NCI-H748 treated with DMSO at 0.1 percent for 48 hours (cell line): ENCODE results near the gene ATXN10.

Experiments used
- DNase-seq: peaks from one replicate; lab custom pipeline; 2025; lab: John Stamatoyannopoulos, UW

ATXN10 gene

DNA sequence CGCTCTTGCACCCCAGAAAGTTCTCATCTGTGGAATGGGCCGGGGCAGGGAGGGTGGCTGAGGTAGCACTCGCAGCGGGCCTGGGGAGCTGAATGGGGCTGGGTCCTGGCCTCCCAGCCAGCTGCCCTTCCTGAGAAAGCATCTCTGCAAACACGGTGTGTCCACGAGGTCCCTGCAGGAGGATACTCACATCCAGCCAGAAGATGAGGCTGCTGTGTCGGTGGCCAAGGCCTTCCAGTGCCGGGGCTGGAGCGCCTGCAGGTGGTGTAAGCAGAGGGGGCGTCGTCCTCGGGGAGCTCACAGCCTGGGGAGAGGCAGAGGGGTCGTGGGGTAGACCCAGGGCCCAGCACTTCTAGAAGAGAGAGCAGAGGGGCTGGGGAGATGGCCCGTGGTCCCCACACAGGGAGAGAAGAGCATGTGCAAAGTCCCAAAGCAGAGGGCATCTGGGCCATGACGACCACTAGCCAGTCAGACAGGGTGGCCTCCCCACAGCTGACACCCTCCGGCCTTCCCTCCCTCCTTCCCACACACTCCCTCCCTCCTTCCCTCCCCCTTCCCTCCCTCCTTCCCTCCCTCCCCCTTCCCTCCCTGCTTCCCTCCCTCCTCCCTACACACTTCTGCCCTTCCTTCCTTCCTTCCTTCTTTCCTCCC, 207.4 kb downstream of the ATXN10 start:
- no peak for DNase-seq

DNA sequence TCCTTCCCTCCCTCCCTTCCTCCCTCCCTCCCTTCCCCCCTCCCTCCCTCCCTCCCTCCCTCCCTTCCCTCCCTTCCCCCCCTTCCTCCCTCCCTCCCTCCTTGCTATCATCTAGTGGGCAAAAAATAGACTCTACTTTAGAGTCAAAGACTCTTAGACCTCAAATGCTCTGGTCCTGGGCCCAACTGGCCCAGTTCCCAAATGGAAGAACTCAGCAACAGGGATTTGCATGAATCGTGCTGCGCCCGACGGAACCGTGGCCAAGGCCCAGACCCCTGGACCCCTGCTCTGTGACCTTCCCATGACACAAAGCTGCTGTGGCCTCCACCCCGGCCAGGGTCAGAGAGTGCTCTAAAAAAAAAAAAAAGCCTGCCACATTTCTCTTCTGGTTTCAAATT, 207.9 kb downstream of the ATXN10 start:
- no peak for DNase-seq

DNA sequence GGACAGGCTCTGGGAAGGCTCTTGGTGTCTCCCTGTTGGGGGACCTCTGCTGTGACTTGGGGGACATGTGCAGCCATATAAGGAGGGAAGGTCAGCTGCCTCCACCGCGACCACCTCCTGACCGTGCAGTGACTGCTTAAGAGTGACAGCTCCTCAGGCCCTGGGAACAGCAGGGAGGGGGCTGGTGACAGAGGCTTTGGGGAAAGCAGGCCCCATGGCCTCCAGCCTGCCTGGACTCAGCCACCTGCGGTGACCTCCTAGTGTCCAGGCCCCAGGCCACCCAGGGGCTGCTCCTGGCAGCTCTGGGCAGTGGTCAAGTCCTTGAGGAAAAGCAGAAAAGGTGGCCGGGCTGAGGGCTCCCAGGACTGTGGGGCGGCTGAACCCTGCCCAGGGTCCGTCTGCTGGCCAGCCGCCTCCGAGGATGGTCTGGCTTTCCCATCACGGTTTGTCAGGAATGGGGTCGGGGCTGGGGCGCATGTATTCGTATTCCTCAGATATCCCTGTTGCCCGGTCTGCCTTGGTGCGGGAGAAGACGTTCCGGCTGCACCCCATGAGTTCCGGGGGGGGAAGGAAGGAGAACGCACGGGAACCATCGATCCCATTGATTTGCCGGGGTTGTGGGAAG, 208.6 kb downstream of the ATXN10 start:
- no peak for DNase-seq

DNA sequence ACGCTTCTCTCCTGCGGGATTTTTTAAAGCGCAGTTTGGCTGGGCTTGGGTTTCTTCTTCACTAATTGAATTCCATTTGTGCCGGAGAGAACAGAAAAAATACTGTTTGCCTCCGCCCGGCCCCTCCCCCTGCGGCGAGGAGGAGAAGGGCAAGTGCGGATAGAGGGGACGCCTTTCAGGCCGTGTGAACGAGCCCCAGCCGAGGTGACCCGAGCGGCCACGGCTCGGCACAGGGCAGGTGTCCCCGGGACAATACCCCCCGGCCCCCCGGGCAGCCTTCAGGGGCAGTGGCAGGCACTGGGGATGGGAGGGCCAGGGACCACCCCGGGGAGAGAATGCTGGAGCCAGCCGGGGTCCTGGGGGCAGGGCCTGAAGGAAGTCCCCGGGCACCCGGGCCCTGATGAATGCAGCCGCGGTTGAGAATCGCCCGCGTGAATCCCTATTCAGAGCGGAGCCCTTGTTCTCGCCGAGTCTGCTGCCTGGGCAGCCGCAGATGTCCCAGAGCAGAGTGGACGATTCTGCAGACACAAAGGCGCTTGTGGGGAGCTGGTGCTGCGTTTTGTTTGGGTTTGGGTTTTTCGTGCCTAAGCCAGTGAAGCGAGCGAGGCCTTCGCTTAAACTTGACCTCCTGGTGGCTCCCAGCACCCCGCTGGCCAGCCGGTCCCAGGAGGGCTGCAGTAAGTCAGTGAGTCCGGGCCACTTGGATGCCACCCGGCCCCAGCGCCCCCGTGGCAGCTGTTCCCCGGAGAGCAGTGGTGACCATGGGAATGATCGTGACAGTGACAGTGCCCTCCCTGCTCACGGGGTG, 209.3 kb downstream of the ATXN10 start:
- DNase-seq = no peak

DNA sequence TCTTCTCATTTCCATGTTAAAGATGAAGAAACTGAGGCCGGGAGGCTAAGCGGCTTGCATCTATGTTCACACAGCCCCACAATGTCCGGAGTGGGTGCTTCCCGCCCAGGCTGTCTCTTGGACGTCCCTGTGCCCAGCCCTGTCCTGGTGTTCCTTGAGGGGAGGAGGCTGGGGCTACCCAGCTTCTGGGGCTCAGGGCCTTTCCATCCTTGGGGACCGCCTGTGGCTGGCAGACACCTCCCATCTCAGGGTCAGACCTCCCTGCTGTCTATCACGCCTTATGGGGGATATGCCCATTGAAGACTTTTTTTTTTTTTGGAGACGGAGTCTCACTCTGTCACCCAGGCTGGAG, 209.9 kb downstream of the ATXN10 start:
- no peak for DNase-seq

DNA sequence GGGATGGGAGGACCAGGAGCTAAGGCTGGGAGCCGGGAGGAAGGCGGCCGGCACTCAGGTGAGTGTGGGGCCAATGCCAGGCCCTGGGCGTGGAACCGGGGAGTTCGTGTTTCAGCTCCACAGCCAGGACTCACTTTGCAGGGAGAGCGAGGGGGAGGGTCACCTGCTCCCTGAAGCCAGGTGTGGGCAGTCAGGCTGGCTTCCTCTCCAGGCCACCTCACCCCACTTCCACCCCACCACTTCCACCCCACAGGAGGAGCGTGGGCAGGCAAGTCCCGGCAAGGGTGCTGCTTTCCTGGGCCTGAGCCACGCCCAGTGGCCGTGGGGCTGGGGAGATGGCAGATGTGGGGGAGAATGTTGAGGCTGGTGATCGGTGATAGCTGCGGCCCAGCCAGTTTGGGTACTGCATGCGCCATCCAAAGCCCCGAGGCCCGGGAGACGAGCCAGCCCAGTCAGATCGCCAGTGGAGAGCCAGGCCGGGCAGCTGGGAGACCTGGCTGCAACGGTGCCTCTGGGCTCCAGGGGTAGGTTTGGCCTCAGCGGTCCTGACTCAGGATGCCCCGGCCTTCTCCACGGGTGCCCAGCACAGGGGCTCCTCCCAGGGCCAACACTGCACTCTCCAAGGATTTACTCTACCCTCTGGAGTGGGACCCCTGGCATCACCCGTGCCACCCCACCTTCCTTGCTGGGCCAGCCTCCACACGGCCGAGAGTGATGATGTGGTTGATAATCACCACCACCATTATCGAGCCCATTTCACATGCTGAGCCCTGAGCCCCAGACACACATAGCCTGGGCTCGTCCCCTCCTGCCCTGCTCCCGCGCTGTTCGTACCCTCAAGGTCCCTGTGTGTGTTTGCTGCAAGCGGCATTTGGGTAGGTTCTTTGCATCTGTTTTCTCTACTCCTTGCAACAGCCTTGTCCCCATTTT, 211.5 kb downstream of the ATXN10 start:
- no peak for DNase-seq

DNA sequence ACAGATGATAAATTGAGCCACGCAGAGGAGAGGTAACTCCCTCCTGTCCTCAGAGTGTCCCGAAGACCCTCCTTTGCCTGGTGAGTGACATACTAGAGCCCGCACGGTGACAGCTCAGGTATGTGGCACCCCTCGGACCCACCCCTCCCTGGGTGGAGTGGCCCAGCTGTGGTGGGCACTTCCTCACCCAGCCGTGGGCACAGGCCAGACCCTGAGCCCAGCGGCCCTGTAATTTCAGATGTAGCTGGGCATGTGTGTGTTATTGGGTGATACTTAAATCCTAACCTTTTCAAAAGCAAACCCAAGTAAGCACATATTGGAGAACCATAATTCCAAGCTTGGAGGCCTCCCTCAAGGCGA, 212.2 kb downstream of the ATXN10 start:
- DNase-seq = no peak

DNA sequence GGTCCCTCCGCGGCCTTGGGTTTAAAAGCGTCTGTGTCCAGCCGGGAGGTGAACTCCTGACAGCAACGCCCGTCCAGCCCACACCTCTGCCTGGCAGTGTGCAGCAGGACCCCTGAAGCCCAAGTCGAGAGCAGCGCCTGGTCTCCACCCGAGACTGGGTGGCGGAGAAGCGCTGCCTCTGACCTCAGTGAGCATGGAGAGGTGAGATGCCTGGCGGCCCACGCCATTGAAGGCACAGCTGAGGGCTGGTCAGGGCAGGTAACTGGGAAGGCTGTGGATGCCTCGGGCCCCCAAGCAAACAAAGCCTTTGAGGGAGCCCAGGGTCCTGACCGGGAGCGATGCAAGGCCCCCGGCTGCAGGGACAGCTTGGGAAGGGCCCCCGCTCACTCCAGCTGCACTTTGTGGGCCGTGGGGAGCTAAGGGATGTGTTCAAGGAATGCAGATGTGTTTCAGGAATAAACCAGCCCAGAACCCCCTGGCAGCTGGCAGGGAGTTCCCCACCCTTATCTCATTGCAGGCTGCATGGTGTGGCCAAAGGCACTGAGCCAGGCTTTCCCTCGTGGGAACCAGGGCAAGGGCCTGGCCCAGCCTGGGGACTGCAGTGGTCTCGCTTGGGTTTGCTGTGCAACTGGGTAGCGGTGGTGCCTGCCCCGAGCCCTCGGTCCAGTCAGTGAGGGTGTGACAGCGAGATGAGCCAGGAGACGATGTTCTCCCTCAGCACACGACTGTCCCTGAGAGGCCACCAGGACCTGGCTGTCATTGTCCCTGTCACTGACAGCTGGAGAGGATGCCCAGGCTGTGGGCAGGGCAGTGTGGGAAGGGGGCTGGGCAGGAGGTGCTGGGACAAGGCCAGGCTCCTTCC, 212.8 kb downstream of the ATXN10 start:
- DNase-seq = no peak

DNA sequence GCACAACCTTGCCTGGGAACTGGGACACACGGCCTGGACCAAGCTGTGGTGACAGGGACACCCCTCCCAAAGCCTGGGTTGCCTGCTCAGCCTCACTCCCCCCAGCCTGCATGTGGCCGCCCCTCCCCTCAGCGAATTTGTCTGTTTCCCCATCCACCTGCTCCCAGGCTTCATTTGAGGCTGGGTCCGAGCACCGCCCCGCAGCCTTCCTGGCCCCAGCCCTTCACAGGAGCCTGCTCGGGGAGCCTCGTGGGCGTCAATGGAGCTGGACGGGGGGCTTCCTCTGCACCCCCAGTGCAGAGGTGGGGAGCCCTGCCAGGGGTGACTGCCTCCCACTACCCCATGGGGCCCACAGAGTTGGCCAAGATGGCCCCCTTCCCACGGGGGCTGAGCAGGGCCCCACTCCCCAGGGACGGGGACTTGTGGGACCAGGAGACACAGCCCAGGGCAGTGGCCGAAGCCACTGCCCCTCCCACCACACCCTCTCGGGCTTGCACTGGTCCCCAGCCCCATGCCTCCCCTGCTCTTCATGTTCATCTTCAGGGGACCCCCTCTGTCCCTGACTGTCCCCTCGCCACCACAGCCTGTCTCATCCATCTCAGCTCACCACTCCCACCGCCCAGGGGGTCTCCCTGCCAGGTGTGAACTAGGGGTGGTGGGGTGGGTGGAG, 213.7 kb downstream of the ATXN10 start:
- no peak for DNase-seq

DNA sequence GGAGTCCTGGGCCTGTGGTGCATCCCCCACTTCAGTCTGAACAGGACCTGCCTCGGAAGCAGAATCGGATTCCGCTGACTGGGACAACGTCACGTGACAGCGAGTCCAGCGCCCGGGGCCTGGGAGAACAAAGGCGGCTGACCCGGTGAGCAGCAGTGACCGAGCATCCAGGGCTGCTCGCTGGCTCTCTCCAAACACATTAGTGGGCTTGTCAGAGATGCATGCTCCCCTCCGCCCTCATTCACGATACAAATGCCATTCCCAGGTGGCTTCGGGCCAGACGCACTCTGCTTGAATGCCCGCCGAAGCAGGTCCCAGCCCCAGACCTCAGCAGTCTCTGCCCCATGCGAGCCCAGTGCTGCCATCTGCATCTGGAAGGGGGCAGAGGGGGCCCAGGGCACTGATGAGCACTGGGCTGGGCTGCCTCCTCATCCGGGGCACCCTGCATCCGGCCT, 214.3 kb downstream of the ATXN10 start:
- DNase-seq = no peak

DNA sequence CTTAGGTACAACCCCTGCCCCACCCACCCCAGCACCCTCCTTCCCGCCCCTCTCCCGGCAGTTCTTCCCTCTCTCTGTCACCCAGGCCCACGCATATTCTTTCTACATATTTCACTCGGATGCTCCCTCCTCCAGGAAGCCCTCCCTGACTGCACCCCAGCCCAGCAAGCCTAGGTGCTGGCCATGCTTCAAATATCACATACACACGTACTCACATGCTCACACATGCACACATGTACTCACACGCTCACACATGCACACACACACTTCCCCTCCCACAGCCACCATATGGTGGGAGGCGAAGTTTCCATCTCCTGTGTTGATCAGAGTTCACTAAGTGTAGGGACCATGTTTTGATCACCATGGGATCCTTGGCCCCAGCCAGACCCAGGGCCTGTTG, 214.9 kb downstream of the ATXN10 start:
- no peak for DNase-seq

DNA sequence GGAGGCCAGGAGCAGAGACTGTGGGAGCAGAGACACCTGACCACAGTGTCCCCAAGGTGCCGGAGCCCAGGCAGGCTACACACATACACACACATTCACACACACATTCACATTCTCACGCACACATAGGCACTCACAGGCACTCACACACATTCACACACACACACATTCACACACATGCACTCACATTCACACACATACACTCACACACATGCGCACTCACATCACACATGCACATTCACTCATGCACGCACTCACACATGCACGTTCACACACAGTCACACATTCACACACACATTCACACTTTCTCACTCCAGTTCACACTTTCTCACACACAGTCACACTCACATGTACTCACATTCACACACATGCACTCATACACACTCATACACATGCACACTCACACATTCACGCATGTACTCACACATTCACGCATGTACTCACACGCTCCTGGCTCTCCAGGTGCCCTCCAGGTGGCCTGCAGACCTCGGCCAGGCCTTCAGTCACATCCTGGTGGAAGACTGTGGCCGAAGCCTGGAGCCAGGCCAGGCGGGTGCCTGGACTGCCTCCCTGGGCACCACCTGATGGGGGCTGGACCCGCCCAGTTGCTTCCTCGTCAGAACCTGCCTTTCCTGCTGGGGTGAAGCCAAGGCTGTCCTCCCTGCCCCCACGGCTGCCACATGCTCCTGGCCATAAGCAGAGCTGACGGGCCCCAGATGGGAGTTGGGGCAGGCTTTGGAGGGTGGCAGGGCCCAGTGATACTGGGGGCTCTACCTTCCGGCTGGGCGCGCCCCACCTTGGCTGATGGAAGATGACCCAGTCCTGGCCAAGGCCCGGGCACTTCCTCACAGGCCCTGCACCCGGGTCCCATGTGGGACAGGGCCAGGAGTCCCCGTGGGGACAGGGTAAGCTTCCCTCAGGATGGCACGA, 215.8 kb downstream of the ATXN10 start:
- DNase-seq = no peak

DNA sequence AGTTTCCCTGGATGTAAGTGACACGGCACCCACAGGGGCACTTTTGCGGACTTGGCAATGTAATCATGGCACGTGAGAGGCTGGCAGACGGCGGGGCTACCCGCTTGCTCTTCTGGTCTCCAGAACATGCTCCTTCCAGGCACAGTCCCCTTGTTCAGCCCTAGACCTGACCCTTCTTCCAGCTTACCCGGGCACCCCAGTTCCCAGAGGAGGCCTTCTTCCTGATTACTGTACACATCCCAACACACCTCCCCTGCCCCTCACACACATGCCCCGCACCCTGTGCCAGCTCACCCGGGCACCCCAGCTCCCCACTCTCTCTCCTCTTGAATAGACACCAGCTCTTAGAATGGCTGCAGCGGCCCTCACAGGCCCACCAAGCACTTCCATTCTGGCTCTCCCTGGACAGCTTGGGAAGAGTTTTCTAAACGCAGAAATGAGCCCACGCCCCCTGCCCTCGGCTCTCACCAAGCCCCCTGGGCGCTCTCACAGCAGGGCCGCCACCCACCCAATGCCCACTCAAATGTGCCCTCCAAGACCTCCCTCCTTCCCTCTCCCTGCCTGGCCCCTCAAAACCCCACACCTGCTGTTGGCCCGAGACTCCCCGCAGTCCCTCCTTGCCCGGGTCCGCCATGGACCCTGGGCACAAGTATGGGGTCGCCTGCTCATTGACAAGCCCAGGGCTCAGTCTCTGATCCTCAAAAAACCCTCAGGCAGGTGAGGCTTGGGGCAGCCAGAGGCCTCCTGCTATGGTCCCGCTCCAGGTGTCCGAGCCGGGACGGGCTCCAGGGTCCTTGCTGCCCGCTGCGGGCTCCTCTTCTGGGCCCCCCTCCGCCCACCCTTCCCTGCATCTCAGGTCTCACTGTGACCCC, 216.8 kb downstream of the ATXN10 start:
- no peak for DNase-seq

DNA sequence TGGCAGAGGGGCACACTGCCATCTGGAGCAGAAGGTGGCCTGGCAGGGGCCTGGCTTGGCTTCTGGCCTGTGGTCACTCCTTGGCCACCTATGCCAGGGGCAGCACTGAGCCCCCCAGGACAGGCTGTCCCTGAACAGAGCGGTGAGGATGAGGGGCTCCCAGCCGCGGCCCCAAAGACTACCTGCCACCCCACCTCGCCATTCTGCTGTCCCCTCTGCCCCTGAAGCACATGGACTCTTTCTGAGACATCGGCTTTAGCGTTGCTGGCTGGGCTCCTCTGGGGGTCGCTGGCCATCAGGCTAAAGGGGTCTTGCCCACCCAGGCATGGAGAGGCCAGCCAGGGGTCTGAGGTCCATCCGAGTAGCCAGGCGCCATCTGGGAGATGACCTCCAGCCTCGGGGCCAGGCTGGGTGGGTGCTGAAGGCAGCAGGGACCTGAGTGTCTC, 217.5 kb downstream of the ATXN10 start:
- no peak for DNase-seq

DNA sequence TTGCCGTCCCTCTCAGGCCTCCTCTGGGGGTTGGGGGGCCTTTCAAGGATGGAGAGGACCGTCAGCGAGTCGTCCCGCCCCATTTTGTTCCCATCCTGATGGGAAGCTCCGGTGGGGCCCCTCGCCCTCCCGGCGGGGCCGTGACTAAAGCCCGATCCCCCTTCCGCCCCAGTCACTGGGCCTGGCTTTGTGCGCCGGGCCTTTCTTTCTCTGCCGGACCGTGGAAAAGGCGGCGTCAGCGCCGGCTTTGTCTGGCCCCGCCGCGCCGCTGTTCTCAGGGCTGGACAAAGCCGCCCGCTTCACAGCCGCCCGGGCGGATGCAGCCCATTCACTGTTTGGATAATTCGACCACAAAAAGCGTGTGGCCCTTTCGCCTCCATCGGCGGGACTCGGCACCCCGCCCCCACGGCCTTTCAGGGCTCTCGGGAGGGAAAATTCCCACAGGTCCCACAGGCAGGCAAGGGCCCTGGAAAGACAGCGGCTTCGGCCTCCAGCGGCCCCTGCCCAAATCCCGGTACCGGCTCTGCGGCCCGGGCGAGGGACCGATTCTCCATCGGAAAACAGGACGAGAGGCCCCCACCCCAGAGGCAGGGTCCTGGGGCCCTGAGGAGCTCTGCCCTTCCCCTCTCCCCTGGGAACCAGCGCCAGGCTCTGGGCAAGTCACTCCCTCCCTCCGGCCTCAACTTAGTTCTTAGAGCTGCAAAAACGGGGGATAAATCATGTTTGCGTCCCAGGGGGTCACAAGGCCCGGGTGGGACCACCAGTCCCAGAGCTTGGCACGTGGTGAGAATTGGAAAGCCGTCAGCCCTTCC, 218.1 kb downstream of the ATXN10 start:
- no peak for DNase-seq

DNA sequence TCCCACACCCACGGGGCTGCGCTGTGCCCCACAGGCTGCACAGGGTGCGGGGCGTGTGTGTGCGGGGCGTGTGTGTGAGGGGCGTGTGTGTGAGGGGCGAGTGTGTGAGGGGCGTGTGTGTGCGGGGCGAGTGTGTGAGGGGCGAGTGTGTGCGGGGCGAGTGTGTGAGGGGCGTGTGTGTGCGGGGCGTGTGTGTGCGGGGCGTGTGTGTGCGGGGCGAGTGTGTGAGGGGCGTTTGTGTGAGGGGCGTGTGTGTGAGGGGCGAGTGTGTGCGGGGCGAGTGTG, 218.7 kb downstream of the ATXN10 start:
- DNase-seq = no peak

DNA sequence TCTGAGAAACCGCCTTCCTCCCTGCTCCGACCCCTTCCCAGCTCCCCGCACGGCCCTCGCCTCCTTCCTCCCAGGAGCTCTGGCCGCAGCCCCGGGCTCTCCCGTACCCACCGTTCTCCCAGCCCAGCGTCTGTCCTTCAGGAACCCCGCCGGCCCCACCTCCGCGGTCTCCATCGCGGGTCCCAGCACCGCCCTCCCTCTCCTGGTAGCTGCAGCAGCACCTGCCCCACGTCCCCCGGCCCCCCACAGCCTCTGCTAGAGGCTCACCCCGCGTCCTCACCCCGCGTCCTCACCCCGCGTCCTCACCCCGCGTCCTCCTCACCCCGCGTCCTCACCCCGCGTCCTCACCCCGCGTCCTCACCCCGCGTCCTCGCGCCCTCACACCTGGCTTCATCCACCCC, 219.4 kb downstream of the ATXN10 start:
- no peak for DNase-seq

DNA sequence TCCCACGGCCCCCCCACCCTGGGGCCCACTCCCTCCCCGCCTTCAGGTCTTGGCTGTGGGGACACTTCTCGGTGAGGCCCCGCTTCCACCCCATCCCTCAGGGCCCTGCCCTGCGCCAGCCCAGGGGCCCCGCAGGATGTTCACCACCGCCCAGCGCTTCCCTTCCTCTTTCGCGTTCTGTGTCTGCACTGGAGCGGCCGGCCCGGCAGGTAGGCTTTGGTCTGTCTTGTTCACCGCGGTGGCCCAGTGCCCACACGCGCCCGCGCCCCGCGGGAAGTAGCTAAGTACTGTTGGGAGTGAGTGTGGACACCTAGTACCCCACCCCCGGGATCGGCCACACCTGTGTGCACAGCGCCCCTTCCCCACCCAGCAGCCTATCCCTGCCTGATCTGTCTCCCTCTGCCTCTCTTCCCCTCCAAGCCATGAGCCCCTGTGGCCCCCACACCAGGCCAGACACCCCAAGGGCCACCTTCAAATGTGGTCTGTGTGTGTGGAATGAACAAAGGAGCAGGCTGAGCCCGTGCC, 219.9 kb downstream of the ATXN10 start:
- DNase-seq = no peak
